Measurements from ENCODE around the gene JAG2.

JAG2 gene

DNA sequence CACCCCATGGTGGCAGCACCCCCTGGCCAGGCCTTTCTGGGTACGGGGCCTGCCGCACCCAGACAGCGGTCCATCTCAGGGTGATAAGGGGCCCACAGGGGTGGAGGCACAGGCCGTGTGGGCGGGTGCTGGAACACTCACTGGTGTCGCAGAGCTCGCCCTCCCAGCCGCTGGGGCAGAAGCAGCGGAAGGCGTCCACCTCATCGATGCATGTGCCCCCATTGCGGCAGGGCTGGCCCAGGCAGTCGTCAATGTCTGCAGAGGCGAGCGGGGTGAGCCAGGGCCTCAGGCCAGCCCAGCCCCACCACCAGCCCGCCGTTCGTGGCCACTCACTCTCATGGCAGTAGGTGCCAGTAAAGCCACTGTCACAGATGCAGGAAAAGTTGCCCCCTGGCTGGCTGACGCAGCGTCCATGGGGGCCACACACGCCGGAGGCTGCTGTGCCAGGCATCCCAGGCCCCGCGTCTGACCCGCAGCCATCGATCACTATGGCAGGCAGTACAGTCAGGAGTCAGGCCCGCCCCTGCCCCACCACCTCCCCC lies 19.9 kb downstream of the JAG2 start:
- DNase-seq: no peak

DNA sequence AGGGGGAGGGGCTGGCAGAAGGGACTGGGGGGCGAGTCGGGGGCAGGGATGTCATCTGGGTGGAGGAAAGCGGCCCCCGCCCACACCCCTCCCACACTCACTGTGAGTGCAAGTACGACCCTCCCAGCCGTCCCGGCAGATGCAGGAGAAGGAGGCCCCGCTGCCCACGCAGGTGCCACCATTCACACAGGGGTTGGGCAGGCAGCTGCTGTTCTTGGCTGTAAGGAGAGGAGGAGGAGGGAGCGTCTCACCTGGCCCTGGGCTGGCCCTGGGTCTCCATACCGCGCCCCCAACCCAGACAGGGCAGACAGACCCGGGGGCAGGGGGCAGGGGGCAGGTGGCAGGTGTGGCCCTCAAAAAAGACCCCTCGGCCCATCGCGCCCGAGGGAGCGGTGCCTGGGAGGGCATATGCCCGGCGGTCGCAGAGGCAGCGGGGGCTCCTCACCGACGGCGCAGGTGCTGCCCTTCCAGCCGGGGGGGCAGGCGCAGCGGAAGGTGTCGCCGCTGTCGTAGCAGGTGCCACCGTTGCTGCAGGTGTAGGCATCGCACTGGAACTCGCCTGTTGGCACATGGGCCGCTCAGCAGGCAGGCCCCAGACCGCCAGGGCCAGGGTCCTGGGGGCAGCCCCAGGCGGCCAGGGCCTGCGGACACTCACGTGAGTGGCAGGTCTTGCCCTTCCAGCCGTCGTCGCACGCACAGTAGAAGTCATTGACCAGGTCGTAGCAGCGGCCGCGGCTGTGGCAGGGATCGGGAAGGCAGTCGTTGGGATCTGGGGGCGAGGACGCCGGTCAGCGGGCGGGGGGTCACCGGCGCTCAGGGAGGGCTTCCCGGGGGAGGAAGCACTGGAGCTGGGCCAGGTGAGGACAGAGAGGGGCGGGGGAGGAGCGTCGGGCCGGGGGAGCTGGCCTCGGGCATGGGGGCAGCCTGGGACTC lies 20.6 kb downstream of the JAG2 start:
- DNase-seq: no peak

DNA sequence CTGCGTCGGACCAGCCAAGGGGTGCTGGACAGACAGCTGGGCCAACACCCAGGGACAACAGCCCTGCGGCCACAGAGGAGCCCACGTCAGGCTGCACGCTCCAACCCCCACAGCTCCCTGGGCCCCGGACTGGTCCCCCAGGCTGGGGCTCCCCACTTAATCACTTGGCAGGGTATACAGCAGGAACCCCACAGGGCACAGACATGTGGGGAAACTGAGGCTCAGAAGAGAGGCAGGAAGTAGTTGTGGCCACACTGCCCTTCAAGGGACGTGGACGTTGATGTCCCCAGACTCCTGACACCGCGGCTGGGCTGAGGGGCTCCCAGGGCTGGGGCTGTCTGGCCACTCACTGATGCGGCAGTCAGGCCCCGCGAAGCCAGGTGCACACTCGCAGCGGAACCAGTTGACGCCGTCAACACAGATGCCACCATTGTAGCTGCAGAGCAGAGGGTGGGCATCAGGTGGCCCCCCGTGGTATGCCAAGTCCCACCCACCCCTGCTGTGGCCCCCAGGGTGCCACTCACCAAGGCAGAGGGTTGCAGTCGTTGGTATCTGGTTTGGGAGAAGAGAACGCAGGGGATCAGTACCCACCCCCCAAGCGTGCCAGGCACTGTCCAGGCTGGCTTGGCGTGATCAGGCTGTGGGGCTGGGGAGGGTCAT lies 21.5 kb downstream of the JAG2 start:
- DNase-seq: no peak

- no peak for DNase-seq
Observed at GRCh38 chr14:105146181-105146975, 22.2 kb downstream of the JAG2 start.

GRCh38 chr14:105145381-105146180 lies 23.0 kb downstream of the JAG2 start:
- DNase-seq: no peak

DNA sequence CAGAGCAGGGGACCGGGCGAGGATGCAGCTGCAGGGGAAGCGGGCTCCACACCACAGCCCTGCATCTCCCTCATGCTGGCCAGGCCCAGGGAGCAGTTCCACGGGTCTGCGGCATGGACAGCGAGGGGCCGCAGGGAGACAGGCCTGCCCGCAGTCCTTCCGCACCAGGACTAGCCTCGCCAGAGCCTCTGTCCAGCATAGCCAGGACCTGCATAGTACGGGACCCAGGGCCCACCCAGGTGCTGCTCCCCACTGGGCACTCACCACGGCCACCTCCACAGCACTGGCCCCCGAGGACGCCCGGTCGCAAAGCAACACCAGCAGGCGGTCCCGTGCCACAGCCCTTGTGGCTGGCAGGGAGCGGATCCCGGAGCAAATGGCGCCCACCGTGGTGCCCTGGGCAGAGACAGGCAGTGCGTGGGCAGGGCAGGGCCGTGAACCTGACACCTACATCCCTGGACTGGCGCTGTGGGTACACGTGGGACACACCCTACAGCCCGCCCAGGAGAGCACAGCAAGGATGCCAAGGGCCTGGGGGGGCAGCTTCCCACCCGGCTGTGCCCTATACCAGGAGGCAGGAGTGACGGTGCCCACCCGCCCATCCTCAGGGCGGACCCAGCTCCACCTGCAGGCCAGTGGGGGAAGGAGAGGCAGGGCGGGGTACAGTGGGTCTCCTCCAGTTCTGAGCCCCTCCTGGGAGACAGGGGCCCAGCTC lies 23.8 kb downstream of the JAG2 start:
- DNase-seq: no peak

DNA sequence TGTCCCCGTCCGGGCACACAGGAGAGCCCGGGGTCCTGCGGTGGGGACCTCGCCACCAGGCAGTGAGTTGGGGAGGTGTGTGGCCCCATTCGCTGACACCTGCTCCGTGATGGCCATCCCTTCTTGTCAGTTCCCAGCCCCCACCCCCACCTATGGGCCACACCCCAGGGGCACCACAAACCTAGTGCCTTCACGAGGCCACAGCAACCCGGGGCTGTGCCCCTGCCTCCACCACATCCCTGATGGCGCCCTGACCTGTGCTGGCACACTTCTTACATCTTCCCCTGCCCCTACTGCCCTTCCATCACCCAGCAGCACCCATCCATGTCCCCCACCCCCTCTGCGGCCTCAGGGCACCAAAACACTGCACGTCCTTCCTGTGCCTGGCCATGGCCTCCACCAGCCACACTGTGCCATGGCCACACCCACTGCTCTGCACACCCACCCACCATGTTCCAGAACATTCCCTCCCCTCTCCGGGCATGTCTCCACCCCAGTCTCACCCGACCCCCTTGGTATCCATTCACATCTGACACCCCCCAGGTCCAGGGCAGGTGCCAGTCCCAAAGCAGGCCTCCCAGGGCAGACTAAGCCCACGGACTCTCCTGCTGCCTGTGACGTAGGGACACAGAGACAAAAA lies 24.4 kb downstream of the JAG2 start:
- no peak for DNase-seq

DNA sequence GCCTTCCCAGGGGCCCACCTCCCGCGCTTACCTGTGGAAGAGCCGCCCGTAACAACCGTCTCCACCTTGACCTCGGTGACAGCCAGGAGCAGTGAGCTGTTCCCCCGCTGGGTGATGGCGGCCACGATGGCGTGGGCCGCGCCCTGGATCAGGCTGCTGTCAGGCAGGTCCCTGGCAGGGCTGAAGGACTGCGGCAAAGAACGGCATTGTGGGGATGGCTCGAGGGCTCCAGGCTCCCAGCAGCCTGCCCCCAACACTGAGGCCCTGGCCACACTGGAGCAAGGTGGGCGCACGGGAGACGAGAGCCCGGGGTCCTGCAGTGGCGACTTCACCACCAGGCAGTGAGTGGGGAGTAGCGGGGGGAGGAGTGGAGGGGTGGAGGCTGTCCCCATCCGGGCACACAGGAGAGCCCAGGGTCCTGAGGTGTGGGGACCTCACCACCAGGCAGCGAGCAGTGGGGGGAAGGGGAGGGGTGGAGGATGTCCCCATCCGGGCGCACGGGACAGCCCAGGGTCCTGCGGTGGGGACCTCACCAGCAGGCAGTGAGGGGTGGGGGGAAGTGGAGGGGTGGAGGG lies 25.0 kb downstream of the JAG2 start:
- no peak for DNase-seq

DNA sequence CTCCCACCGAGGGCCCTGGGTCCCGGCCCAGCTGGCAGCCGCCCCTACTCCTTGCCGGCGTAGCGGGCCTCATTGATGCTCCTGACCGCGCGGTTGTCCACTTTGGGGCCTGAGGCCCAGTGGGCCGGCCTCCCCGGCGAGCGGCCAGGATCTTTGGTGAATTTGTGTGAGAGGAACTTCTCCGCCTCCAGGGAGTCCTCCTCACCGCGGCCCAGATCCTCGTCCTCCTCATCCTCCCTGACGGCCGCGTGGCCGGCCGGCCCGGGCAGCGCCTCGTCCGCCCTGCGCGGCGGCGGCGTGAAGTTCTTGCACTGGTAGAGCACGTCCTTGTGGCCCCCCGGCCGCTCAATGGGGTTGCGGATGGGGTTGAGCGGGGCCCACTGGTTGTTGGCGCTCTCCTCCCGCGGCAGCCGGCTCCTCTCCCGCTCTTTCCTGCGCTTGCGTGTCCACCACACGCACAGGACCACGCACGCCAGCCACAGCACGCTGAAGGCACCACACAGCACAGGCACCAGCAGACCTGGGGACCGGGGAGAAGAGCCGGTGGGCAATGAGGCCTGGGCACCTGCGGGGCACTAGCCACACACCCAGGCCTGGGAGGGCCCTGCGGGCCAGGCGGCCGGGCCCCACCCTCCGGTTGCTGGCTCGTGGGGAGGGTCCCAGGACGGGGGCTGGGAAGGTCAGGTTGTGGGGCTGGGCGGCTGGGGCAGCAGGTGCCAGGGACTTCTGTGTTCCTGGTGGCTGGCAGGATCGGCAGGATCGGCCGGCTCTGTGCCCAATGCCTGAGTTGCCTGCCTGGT lies 25.7 kb downstream of the JAG2 start:
- no peak for DNase-seq

DNA sequence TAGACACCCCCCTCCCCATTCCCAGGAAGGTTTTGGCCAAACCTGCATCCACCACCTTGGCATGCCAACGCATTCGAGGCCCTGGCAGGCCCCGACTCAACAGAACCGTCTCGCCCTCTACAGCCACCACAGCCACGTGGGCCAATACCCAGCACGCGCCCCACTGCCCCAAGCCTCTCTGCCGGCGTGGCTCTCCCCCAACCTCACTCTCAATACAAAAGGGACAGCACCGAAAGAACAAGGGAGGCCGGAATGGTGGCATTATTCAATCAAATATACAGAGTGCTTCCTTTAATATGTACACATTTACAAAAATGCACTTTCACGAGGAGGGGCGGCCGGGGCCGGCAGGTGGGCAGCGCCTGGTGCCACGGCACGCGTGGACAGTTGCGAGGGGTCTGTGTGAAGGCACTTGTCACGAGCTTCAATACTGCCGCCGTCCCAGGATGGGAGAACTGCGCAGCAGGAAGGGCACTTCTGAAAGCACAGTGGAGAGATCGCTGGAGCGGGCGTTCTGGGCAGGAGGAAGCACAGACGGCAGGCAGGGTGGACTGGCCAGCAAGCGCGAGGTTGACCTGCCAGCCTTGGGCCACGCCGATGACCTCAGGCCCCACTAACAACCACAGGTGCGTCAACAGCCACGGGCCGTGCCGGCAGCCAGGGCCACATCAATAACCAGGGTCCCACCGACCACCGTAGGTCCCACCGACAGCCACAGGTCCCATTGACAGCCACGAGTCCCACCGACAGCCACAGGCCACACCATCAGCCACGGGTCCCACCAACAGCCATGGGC lies 26.9 kb downstream of the JAG2 start:
- no peak for DNase-seq

- DNase-seq: no peak
Observed at GRCh38 chr14:105141026-105141425, 27.6 kb downstream of the JAG2 start.

DNA sequence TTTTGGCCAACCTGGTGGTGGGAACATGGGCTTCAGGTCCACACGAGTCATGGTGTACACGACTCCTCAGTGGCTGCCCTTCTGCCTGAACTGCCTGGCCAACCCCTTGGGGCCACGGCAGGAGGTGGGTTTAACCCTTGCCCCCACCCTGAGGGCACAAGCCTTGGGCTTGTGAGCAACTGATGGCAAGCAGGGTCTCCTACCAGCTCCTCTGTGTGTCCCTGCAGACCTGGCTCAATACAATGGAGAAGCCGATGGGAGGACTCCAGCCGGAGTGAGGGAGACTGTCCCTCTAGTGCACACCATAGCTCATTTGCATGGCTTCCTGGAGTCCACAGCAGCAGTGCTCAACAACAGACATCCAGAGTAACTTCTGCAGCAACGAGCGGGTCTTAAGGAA lies 28.0 kb downstream of the JAG2 start:
- DNase-seq: no peak

DNA sequence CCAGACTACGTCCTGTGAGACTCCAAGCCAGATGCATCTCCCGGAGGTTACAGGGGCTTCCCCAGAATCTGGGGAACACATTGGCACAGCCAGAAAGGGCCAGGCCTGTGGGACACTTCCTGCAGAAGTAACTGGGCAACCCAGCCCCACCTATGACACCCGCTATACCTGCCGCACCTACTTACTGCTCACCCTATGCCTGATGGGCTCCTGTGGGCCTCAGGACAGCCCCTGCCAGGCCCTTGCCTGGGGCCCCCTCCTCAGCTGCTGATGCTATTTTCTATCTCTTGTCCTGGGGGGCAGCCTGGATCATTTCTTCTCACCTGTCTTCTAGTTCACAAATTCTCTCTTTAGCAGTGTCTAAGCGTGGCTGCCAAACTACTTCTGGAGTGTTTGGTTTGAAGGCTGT lies 28.7 kb downstream of the JAG2 start:
- no peak for DNase-seq

DNA sequence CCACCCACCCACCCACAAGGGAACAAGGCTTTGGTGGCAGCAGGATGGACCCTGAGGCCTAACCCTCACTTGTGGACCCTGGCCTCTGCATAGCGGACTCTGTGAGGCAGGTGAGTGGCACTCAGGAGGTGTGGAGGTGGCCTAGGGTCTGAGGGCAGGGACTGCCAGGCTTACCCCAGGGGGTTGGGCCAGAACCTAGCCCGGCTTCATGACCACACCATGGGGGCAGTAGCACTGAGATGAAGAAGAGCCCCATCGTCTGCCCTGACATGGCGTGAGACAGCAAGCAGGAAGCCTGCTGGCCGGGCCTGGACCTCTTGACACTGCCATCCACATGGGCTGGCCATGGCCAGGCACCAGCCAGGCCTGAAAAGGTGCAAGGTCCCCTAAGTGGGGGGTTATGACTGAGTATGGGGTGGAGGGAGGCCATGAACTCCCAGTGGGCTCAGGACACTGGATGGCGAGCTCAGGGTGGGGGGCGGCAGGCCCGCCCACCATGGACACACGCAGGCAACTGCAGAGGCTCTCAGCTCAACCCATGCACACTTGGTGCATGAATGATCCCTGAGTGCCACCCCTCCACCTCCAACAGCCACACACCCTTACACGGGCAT lies 29.3 kb downstream of the JAG2 start:
- DNase-seq: no peak

DNA sequence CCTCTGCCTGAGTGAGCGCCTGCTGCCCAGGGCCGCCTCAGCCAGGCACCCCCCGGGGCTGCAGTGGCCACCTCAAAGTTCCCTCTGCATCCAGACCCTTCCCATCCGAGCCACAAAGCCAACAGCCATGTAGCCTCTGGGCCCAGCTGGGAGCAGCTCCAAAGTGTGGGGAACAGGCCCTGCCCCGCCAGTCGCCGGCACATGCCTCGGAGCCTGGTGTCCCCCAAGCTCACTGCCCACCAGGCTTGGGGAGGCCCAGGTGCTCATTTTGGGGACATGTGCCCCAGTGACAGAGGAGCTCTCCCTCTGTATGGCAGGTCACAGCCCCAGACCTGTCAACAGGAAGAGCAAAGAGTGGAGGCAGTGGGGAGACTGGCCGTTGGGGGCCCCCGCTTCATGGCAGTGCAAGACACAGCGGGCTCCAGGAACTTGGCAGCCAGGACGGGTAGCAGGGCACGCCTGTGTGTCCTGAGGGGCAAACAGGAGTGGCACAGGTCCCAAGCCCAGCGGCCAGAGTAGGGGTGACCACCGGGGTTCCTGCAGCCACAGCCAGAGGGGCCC lies 29.9 kb downstream of the JAG2 start:
- no peak for DNase-seq

DNA sequence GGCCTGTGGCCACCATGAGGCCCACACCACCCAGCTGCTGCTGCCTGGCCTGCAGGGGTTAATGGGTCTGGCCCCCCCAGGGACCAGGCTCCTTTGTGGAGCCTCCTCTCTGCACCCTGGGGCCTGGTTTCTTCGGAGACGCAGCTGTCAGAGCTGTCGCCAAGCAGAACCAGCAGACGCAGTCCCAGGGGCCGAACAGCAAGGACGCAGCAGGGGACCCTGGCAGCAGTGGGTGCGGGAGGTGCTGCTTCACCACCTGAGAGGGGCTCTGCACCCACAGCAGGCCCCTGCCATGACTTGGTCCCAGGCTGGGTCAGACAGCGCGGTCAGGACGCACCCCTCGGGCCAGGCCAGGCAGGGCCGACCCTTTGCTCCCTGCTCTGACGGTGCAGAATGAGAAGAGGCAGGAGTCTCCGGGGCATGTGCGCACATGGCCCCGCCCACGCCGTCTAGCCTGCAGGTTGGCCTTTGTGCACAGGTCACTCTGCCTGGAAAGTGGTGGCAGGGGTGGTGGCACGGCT lies 30.5 kb downstream of the JAG2 start:
- no peak for DNase-seq

- no peak for DNase-seq
Observed at GRCh38 chr14:105137481-105138020, 31.0 kb downstream of the JAG2 start.

Measured in hematopoietic multipotent progenitor cell treated with erythropoietin and hydrocortisone succinate and interleukin-3 and kit ligand, for 6 days (in vitro differentiated cells).